Activated CD4-positive, alpha-beta T cell treated with anti-CD3 and anti-CD28 coated beads, Interleukin-2, amount 10 ng/mL, durations not matched to agents 24 days and 14 days (primary cell): ENCODE data around the gene PAPOLB. TPM values are rescaled to one million over a fixed set of nuclear protein-coding genes. Genes with fewer than 3 reads are reported as not detected.

Experiments used
- DNase-seq: peaks from one replicate; pipeline ENCODE4 v3.0.0; 2022
- H3K27ac Mint-ChIP-seq: one replicate; pipeline ENCODE4 v1.8.0; 2022; ENCODE audit warnings: mild to moderate bottlenecking, mixed read lengths
- H3K27me3 Mint-ChIP-seq: one replicate; pipeline ENCODE4 v1.8.0; 2022; ENCODE audit warnings: mixed read lengths
- H3K36me3 Mint-ChIP-seq: one replicate; pipeline ENCODE4 v1.8.0; 2022; ENCODE audit warnings: low read depth, mild to moderate bottlenecking, mixed read lengths
- H3K4me1 Mint-ChIP-seq: one replicate; pipeline ENCODE4 v1.8.0; 2021; ENCODE audit warnings: mixed read lengths
- H3K4me3 Mint-ChIP-seq: one replicate; pipeline ENCODE4 v1.8.0; 2022; ENCODE audit warnings: mild to moderate bottlenecking, moderate library complexity, mixed read lengths
- H3K9me3 Mint-ChIP-seq: one replicate; pipeline ENCODE4 v1.8.0; 2021; ENCODE audit warnings: mixed read lengths
- intact Hi-C: fragments of 100-400 bp; cut with micrococcal nuclease; formaldehyde crosslinking; loops from one replicate; pipeline ENCODE4 v1.15.1; 2023
- total RNA-seq: library from RNA; stranded (reverse); gene quantifications from 2 replicates; pipeline ENCODE4 v1.2.3, GENCODE V29; 2022

The PAPOLB gene
- total RNA-seq, 1 donor from 2014 or later: not detected

- Mint-ChIP-seq H3K27me3 (peaks cover 25% of the 10 kb centered on the region), H3K4me3 (no peak overlapping the region), H3K27ac (no peak overlapping the region), H3K9me3 (no peaks in the 10 kb centered on the region), H3K36me3 (no peaks in the 10 kb centered on the region), H3K4me1 (peaks cover 3% of the 10 kb centered on the region)
- DNase-seq: no peak
- intact Hi-C loops: loop anchor here (10.0 kb wide), 1 partner anchor 269 kb away; no protein-coding TSS in a partner anchor
Measured at GRCh38 chr7:4884164-4884563, 22.3 kb upstream of the PAPOLB start.

GRCh38 chr7:4883372-4884144 is 21.7 kb upstream of the PAPOLB start, which contains the start of gene RADIL:
Gene RADIL (minus strand): TSS chr7:4883716. CDS start chr7:4878139, 5,577 bp downstream.
- peaks cover 25% of the 10 kb centered on the region for H3K27me3 Mint-ChIP-seq
- peaks cover 3% of the 10 kb centered on the region for H3K4me1 Mint-ChIP-seq
- peak; percentile 95 for DNase-seq
- peak within 1 kb of the TSS; percentile 64 for H3K4me3 Mint-ChIP-seq
- intact Hi-C loops: loop anchor here (2.0 to 10.0 kb wide), 3 partner anchors 53 to 269 kb away; no protein-coding TSS in a partner anchor
- H3K9me3 Mint-ChIP-seq: no peaks in the 10 kb centered on the region
- H3K36me3 Mint-ChIP-seq: no peaks in the 10 kb centered on the region
- H3K27ac Mint-ChIP-seq: no peak within 1 kb of the TSS

GRCh38 chr7:4883033-4883371 is 21.2 kb upstream of the PAPOLB start:
- peaks cover 25% of the 10 kb centered on the region for H3K27me3 Mint-ChIP-seq
- intact Hi-C loops: loop anchor here (2.0 to 10.0 kb wide), 3 partner anchors 52 to 268 kb away; no protein-coding TSS in a partner anchor
- DNase-seq: no peak
- peak overlapping the region; percentile 64 for H3K4me3 Mint-ChIP-seq
- no peak overlapping the region for H3K27ac Mint-ChIP-seq
- no peaks in the 10 kb centered on the region for H3K9me3 Mint-ChIP-seq
- no peaks in the 10 kb centered on the region for H3K36me3 Mint-ChIP-seq
- peaks cover 3% of the 10 kb centered on the region for H3K4me1 Mint-ChIP-seq

- Mint-ChIP-seq H3K36me3 (no peaks in the 10 kb centered on the region), H3K27me3 (peaks cover 25% of the 10 kb centered on the region)
- no peak for DNase-seq
Measured at GRCh38 chr7:4882169-4883032, 20.6 kb upstream of the PAPOLB start.

DNA sequence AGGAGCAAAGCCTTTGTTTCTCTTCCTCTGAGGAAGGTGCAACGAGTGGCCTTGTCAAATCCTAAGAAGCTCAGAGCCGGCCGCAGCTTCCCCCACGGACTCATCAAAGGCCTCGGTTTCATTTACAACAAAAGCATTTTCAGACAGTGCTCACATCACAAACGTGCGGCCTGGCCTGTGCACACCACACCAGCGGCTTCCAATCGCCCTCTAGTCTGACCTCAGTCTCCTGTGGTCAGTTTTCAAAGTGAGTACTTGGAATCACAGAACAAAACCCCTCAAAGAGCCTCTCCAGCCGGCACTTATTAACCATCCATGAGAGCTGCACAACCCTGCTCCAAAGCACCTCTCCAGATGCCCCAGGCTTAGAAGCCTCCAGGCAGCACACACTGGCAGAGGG is 18.4 kb upstream of the PAPOLB start:
- Mint-ChIP-seq H3K4me1 (peaks cover 3% of the 10 kb centered on the region), H3K4me3 (no peak overlapping the region), H3K27ac (no peak overlapping the region), H3K27me3 (peaks cover 23% of the 10 kb centered on the region), H3K36me3 (no peaks in the 10 kb centered on the region), H3K9me3 (no peaks in the 10 kb centered on the region)
- intact Hi-C loops: loop anchor here (10.0 kb wide), 1 partner anchor 265 kb away; no protein-coding TSS in a partner anchor
- DNase-seq: no peak

More at GRCh38 chr7:4882169-4883032, 20.6 kb upstream of the PAPOLB start:
- Mint-ChIP-seq H3K27ac (no peak overlapping the region), H3K9me3 (no peaks in the 10 kb centered on the region), H3K4me3 (peak overlapping the region; percentile 64), H3K4me1 (peaks cover 3% of the 10 kb centered on the region)
- intact Hi-C loops: loop anchor here (2.0 to 10.0 kb wide), 3 partner anchors 52 to 268 kb away; no protein-coding TSS in a partner anchor

DNA sequence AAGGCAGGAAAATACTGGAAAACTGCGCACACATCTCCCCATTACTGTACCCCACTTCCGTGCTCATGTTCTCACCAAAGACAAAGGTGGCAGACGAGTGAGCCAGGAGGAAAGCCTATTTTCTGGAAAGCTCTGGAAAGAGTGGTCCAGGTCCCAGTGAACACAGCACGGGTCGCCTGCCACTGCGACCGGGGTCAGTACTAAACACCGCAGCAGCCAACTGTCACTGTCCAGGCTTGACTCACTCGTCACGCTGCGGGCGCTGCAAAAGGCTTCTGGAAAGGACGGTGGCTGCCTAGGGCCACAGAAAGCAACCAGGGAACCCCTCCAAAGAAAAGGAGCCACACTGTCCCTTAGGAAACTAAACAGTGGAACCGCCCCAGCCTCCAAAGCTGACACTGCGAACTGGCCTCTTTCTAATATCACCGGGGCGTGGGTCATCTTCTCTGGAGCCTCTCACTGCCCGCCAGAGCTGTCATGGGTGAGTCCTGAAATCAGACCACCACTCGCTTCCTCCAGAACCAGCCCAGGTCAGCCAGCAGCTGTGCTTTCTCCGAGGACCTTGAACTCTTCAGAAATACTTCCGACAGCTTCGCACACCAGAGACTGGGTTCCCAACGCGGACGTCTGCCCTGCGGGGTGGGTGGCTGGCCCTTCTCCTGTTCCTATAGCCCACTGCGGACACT is 17.7 kb upstream of the PAPOLB start:
- H3K4me1 Mint-ChIP-seq: peaks cover 3% of the 10 kb centered on the region
- H3K4me3 Mint-ChIP-seq: no peak overlapping the region
- no peak for DNase-seq
- H3K27ac Mint-ChIP-seq: no peak overlapping the region
- intact Hi-C loops: loop anchor here (10.0 kb wide), 1 partner anchor 265 kb away; no protein-coding TSS in a partner anchor
- peaks cover 21% of the 10 kb centered on the region for H3K27me3 Mint-ChIP-seq
- H3K36me3 Mint-ChIP-seq: no peaks in the 10 kb centered on the region
- H3K9me3 Mint-ChIP-seq: no peaks in the 10 kb centered on the region

- no peak for DNase-seq
- Mint-ChIP-seq H3K27me3 (peaks cover 15% of the 10 kb centered on the region), H3K36me3 (no peaks in the 10 kb centered on the region), H3K27ac (no peak overlapping the region), H3K4me1 (peaks cover 3% of the 10 kb centered on the region), H3K9me3 (no peaks in the 10 kb centered on the region), H3K4me3 (no peak overlapping the region)
- intact Hi-C loops: no loop called here
Measured at GRCh38 chr7:4878336-4879335, 16.8 kb upstream of the PAPOLB start.

- intact Hi-C loops: no loop called here
- H3K27me3 Mint-ChIP-seq: peaks cover 9% of the 10 kb centered on the region
- no peak overlapping the region for H3K4me3 Mint-ChIP-seq
- no peak for DNase-seq
- no peaks in the 10 kb centered on the region for H3K36me3 Mint-ChIP-seq
- H3K27ac Mint-ChIP-seq: no peak overlapping the region
- no peaks in the 10 kb centered on the region for H3K9me3 Mint-ChIP-seq
- no peaks in the 10 kb centered on the region for H3K4me1 Mint-ChIP-seq
Measured at GRCh38 chr7:4876586-4876985, 14.8 kb upstream of the PAPOLB start.

GRCh38 chr7:4875391-4875790 is 13.6 kb upstream of the PAPOLB start:
- Mint-ChIP-seq H3K36me3 (no peaks in the 10 kb centered on the region), H3K4me1 (peaks cover 4% of the 10 kb centered on the region), H3K27me3 (peaks cover 14% of the 10 kb centered on the region), H3K4me3 (no peak overlapping the region), H3K9me3 (no peaks in the 10 kb centered on the region), H3K27ac (no peak overlapping the region)
- no peak for DNase-seq
- intact Hi-C loops: no loop called here

DNA sequence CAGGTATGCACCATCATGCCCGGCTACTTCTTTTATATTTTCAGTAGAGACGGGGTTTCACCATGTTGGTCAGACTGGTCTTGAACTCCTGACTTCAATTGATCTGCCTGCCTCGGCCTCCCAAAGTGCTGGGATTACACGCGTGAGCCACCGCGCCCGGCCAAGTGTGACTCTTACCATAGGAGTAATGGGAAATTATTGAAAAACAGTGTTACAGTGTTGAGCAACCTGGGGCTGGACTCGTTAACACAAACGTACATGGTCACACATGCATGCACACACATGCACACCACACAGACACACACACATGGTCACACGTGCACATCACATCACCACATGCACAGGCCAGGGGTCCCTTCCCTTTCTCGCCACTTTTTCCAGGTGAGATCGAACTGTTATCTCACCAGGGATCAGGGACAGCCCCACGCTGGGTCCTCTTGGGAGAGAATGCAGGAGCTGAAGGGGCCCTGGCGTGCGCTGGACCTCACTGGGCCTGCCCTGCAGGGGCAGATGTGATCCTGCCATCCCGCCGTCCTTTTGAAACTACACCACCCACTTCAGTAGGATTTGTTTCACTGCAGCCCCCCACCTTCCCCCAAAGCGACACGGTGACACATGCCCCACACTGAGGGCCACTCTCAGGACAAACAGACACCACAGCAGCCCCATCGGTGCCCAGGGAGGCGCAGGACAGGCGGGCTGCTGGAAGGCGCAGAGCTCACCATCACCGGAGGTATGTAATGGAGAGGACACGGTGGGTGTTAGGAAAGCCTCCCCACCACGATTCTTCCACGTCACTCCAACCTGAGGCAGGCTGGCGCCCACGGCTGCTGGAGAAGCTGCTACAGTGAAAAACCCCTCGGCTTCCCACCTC is 11.5 kb upstream of the PAPOLB start:
- no peak overlapping the region for H3K4me3 Mint-ChIP-seq
- no peak for DNase-seq
- H3K27me3 Mint-ChIP-seq: peaks cover 17% of the 10 kb centered on the region
- H3K27ac Mint-ChIP-seq: no peak overlapping the region
- H3K36me3 Mint-ChIP-seq: no peaks in the 10 kb centered on the region
- intact Hi-C loops: no loop called here
- H3K9me3 Mint-ChIP-seq: no peaks in the 10 kb centered on the region
- H3K4me1 Mint-ChIP-seq: peaks cover 4% of the 10 kb centered on the region

DNA sequence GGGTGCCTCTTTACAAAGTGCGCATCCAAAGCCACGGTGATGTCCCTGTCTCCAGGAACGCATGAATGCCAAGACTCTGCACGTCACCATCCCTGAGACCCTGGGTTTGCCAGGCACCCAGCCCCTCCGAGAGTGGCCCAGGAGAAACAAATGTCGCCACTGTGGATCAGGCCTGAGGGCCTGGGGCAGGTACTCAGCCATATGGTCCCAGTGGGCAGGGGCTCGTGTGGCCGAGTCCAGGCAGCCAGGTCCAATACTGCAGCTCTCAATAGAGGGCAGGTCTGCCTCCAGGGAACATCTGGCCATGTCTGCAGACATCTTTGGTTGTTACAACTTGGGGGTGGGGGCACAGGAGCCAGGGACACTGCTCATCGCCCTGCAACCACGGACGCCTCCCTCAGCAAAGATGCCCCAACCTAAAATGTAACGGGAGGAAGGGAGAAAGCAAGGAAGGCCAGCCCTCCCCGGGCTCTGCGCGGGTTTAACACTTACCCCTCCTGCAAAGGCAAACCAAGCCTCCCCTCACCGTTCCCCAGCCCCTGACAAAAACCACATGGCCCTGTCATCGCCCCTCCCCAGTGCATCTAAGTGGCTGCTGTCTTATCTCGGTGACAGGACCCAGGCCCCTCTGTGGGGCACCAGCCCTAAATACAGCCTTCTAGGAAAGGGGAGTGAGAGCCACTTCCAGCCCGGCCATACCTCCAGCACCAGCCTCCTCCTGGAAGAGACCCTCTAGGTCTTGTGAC is 10.3 kb upstream of the PAPOLB start:
- H3K4me1 Mint-ChIP-seq: peaks cover 4% of the 10 kb centered on the region
- intact Hi-C loops: no loop called here
- H3K4me3 Mint-ChIP-seq: no peak overlapping the region
- H3K27ac Mint-ChIP-seq: no peak overlapping the region
- H3K27me3 Mint-ChIP-seq: peaks cover 17% of the 10 kb centered on the region
- H3K9me3 Mint-ChIP-seq: no peaks in the 10 kb centered on the region
- H3K36me3 Mint-ChIP-seq: no peaks in the 10 kb centered on the region
- no peak for DNase-seq
